Right lobe of liver (tissue), 6 donors: Measurements from ENCODE around the gene MTARC1. TPM values are rescaled to one million over a fixed set of nuclear protein-coding genes. Genes with fewer than 3 reads are reported as not detected.

Experiments
- ATAC-seq, 4 donors: fragments of 200-7000 bp; cut with Tn5 transposase; one replicate each; pipeline ENCODE4 v1.9.1; 2020; ENCODE audit warnings: mild to moderate bottlenecking in 4 of 4, moderate library complexity in 4 of 4
- DNase-seq, 3 donors: peaks; one replicate each; pipeline ENCODE4 v3.0.0-alpha.2; 2020
- H3K27ac ChIP-seq, 3 donors: fragments of 200-600 bp; one replicate each; pipeline ENCODE4 v1.8.0; 2022
- H3K27me3 ChIP-seq, 2 donors: fragments of 200-600 bp; one replicate each; pipeline ENCODE4 v1.8.0; 2022
- H3K36me3 ChIP-seq, 4 donors: fragments of 200-600 bp; sonication (generic) in 1 of 4; one replicate each; pipeline versions ENCODE4 v1.5.1 to v1.8.0; 2017 to 2022; ENCODE audit warnings: control low read depth in 1 of 4
- H3K4me1 ChIP-seq, 4 donors: fragments of 200-600 bp; sonication (generic) in 1 of 4; one replicate each; pipeline versions ENCODE4 v1.5.1 to v1.8.0; 2017 to 2022; ENCODE audit warnings: control low read depth in 1 of 4
- H3K4me3 ChIP-seq, 3 donors: fragments of 200-600 bp; one replicate each; pipeline ENCODE4 v1.8.0; 2022
- H3K9me3 ChIP-seq, 4 donors: fragments of 200-600 bp; sonication (generic) in 1 of 4; one replicate each; pipeline versions ENCODE4 v1.5.1 to v1.8.0; 2017 to 2022; ENCODE audit warnings: control low read depth in 1 of 4
- POLR2A ChIP-seq: fragments of 450-650 bp; IDR thresholded peaks from one replicate; pipeline ENCODE4 v1.6.1; 2017; ENCODE audit warnings: antibody characterized with exemption, mild to moderate bottlenecking
- WGBS: methylation state at CpG from one replicate; pipeline ENCODE4 v1.1.6; 2018; ENCODE audit warnings: low coverage, low lambda C conversion rate; ENCODE audit not compliant: insufficient coverage; ENCODE audit errors: missing lambda C conversion rate; 5-methylcytosine and 5-hydroxymethylcytosine counted together
- intact Hi-C, 2 donors: fragments of 100-400 bp; cut with DNase I; formaldehyde crosslinking; loops; one replicate each; pipeline versions ENCODE4 v1.11.2 to v1.14.1; 2022
- long read RNA-seq: library from polyadenylated mRNA; unstranded; transcript quantifications from one replicate; pipeline ENCODE4 v2.0.0, GENCODE V29; 2019
- total RNA-seq, 6 experiments: library from RNA; depleted of rRNA in 2 of 6; stranded (reverse); fragments of >200 nt in 2 of 6; fragmentation: NEBNext Ultra II Directional in 3 of 6; extraction: Animal tissue kit (Norgen Biotek cat#: 25700) in 3 of 6; gene quantifications; one replicate each; pipeline versions ENCODE4 v1.1.0 to v1.2.4, GENCODE V29; 2016 to 2023
- TF ChIP-seq, protein P1 (sequence below), 4 donors: fragments of 200-600 bp in 3 of 4; fragments of 450-650 bp in 1 of 4; IDR thresholded peaks; one replicate each; pipeline versions ENCODE4 v1.5.1 to v1.8.0; 2016 to 2022; ENCODE audit warnings: antibody characterized with exemption in 4 of 4, mild to moderate bottlenecking in 2 of 4
- donor health status: DM: no; HTN: yes; CAD: no.
- donor health status: DM: no; HTN: no; CAD: no.
- donor health status: DM: no; HTN: no; CAD: no.
- donor health status: DM: no; HTN: yes; CAD: no.
- donor health status: DM: no; HTN: yes; CAD: no.

MTARC1 gene
- total RNA-seq = 10 to 100 TPM; 14.5 to 83.6 (median 35.2) TPM
- long read RNA-seq, full-length matches to known transcripts = 18 of 19 reads
- long read RNA-seq, partial matches to known transcripts = 0 of 19 reads
- long read RNA-seq, other reads (novel, unspliced or antisense) = 1 of 19 reads

DNA sequence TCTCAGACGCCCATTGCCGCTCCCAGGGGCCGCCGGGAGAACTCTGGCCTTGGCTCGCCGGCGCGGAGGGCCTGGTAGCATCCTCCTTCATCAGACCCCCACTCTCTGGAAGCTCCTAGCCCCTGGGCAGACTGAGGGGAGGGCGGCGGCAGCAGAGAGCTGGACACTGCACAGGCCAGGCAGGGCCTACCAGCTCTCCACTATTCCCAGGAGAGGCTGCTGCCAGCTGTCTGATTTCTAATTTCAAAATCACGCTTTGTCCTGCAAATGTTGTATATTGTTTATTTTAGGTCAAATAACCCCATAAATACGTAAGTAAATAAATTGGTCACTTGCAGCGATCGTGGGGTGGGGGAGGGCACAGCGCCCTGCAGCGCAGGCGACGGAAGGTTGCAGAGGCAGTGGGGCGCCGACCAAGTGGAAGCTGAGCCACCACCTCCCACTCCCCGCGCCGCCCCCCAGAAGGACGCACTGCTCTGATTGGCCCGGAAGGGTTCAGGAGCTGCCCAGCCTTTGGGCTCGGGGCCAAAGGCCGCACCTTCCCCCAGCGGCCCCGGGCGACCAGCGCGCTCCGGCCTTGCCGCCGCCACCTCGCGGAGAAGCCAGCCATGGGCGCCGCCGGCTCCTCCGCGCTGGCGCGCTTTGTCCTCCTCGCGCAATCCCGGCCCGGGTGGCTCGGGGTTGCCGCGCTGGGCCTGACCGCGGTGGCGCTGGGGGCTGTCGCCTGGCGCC, at the start of gene MTARC1:
TSS of gene MTARC1 (plus strand) at position 577 of the 732 bp plus-strand sequence. CDS start at position 609, 32 bp downstream.
- Histone ChIP-seq H3K27me3 (no peaks in the 10 kb centered on the region), H3K27ac (peak within 1 kb of the TSS; percentile 43 to 92 (median 88)), H3K36me3 (peaks cover 0 to 27% (median 10%) of the 10 kb centered on the region in 4 donors), H3K4me3 (peak within 1 kb of the TSS; percentile 44 to 67 (median 61)), H3K9me3 (no peaks in the 10 kb centered on the region), H3K4me1 (peaks cover 0 to 57% (median 27%) of the 10 kb centered on the region in 4 donors)
- peak; percentile 71 to 86 (median 79) for ATAC-seq
- peak; percentile 38 for TF ChIP-seq POLR2A
- TF ChIP-seq, protein P1, sequence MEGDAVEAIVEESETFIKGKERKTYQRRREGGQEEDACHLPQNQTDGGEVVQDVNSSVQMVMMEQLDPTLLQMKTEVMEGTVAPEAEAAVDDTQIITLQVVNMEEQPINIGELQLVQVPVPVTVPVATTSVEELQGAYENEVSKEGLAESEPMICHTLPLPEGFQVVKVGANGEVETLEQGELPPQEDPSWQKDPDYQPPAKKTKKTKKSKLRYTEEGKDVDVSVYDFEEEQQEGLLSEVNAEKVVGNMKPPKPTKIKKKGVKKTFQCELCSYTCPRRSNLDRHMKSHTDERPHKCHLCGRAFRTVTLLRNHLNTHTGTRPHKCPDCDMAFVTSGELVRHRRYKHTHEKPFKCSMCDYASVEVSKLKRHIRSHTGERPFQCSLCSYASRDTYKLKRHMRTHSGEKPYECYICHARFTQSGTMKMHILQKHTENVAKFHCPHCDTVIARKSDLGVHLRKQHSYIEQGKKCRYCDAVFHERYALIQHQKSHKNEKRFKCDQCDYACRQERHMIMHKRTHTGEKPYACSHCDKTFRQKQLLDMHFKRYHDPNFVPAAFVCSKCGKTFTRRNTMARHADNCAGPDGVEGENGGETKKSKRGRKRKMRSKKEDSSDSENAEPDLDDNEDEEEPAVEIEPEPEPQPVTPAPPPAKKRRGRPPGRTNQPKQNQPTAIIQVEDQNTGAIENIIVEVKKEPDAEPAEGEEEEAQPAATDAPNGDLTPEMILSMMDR (IDR thresholded peaks at IDR 0.05) = peak in 3 of 4 donors; percentile 10 to 34 (median 30)
- peak; percentile 86 to 98 (median 97) for DNase-seq
- intact Hi-C loops = no loop called here
- WGBS = 0% methylated on average over 14 of the region's 56 CpGs

DNA sequence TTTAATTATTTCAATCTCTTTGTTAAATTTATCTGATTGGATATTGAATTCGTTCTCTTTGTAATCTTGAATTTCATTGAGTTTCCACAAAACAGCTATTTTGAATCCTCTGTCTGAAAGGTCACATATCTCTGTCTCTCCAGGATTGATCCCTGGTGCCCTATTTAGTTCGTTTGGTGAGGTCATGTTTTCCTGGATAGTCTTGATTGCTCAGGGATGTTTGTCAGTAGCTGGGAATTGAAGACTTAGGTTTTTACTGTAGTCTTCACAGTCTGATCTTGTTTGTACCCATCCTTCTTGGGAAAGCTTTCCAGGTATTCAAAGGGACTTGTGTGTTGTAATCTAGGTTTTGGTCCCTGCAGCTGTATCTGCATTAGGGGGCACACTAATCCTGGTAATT, 45.4 kb upstream of the MTARC1 start:
- TF ChIP-seq, protein P1 (IDR thresholded peaks at IDR 0.05) = no peak
- no peak for TF ChIP-seq POLR2A
- Histone ChIP-seq H3K27ac (no peak overlapping the region), H3K27me3 (no peaks in the 10 kb centered on the region), H3K4me3 (no peak overlapping the region), H3K9me3 (no peaks in the 10 kb centered on the region), H3K4me1 (peaks cover 0 to 14% (median 6%) of the 10 kb centered on the region in 4 donors), H3K36me3 (no peaks in the 10 kb centered on the region)
- 11% methylated on average over 2 of the region's 2 CpGs for WGBS
- intact Hi-C loops = no loop called here
- no peak for DNase-seq
- peak in 3 of 4 donors; percentile 9 to 77 (median 65) for ATAC-seq

DNA sequence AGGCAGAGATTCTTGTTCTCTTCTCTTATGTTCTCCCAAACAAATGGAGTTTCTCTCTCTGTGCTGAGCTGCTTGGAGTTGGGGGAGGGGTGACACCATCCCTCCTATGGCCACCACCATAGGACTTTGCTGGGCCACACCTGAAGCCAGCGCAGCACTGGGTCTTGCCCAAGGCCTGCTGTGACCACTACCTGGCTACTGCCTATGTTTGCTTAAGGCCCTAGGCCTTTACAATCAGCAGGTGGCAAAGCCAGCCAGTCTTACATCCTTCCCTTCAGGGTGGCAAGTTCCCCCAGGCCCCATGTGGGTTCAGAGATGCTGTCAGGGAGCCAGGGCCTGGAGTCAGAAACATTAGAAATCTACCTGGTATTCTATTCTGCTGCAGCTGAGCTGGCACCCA, 44.9 kb upstream of the MTARC1 start:
- no peak overlapping the region for H3K27ac ChIP-seq
- intact Hi-C loops = no loop called here
- no peaks in the 10 kb centered on the region for H3K27me3 ChIP-seq
- TF ChIP-seq, protein P1 (IDR thresholded peaks at IDR 0.05) = no peak
- ATAC-seq = peak in 3 of 4 donors; percentile 18 to 40 (median 28)
- H3K36me3 ChIP-seq = no peaks in the 10 kb centered on the region
- no peak overlapping the region for H3K4me3 ChIP-seq
- peaks cover 0 to 19% (median 7%) of the 10 kb centered on the region in 4 donors for H3K4me1 ChIP-seq
- no peak for DNase-seq
- no CpG with 5 or more reads among the region's 1 CpG for WGBS
- H3K9me3 ChIP-seq = no peaks in the 10 kb centered on the region

DNA sequence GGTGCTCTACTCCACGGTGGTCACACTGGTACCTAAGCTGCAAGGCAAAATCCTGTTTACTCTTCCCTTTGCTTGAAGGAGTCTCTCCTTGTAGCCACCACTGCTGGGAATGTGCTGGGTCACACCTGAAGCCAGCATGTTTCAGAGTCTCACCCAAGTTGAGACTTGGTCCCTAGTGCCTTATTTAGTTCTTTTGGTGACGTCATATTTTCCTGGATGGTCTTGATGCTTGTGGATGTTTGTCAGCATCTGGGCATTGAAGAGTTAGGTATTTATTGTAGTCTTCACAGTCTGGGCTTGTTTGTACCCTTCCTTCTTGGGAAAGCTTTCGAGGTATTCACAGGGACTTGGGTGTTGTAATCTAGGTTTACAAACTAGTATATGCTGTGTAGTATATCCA, 44.2 kb upstream of the MTARC1 start:
- no peak overlapping the region for H3K27ac ChIP-seq
- H3K4me3 ChIP-seq = no peak overlapping the region
- intact Hi-C loops = no loop called here
- TF ChIP-seq, protein P1 (IDR thresholded peaks at IDR 0.05) = no peak
- no peak for TF ChIP-seq POLR2A
- no peaks in the 10 kb centered on the region for H3K9me3 ChIP-seq
- DNase-seq = peak in 1 of 3 donors; percentile 11
- WGBS = 80% methylated on average over 1 of the region's 3 CpGs
- H3K36me3 ChIP-seq = no peaks in the 10 kb centered on the region
- H3K27me3 ChIP-seq = no peaks in the 10 kb centered on the region
- H3K4me1 ChIP-seq = peaks cover 0 to 25% (median 11%) of the 10 kb centered on the region in 4 donors
- ATAC-seq = no peak
